Measurements from ENCODE around the gene IGSF22.
A peak's percentile ranks its signal among the peaks of the same experiment; 100 is the strongest.

The IGSF22 gene

GRCh38 chr11:18743900-18744514 lies 18.0 kb upstream of the IGSF22 start:
- no peak for DNase-seq (ENCODE audit: low read depth in 3 of 3)

- DNase-seq (ENCODE audit: low read depth in 3 of 3): no peak
These were observed 17.4 kb upstream of the IGSF22 start for GRCh38 chr11:18743365-18743764.

GRCh38 chr11:18741783-18742182 lies 15.8 kb upstream of the IGSF22 start:
- DNase-seq (ENCODE audit: low read depth in 3 of 3): no peak

GRCh38 chr11:18739685-18740084 lies 13.7 kb upstream of the IGSF22 start:
- DNase-seq (ENCODE audit: low read depth in 3 of 3): no peak

- DNase-seq (ENCODE audit: low read depth in 3 of 3): no peak
These were observed 11.7 kb upstream of the IGSF22 start for GRCh38 chr11:18737642-18738041.

GRCh38 chr11:18736590-18737148 lies 10.7 kb upstream of the IGSF22 start:
- DNase-seq (ENCODE audit: low read depth in 3 of 3): no peak

GRCh38 chr11:18733202-18733601 lies 7.2 kb upstream of the IGSF22 start:
- no peak for DNase-seq (ENCODE audit: low read depth in 3 of 3)

GRCh38 chr11:18731949-18732821 lies 6.2 kb upstream of the IGSF22 start:
- peak in 1 of 3 donors; percentile 47 for DNase-seq (ENCODE audit: low read depth in 3 of 3)

- no peak for DNase-seq (ENCODE audit: low read depth in 3 of 3)
These were observed 5.5 kb upstream of the IGSF22 start for GRCh38 chr11:18731441-18731840.

GRCh38 chr11:18730020-18730419 lies 4.0 kb upstream of the IGSF22 start:
- DNase-seq (ENCODE audit: low read depth in 3 of 3): no peak

- DNase-seq (ENCODE audit: low read depth in 3 of 3): no peak
These were observed 3.4 kb upstream of the IGSF22 start for GRCh38 chr11:18729426-18729825.

- no peak for DNase-seq (ENCODE audit: low read depth in 3 of 3)
These were observed 2.7 kb upstream of the IGSF22 start for GRCh38 chr11:18728658-18729057.

- DNase-seq (ENCODE audit: low read depth in 3 of 3): peak in 1 of 3 donors; percentile 52
These were observed 1.7 kb upstream of the IGSF22 start for GRCh38 chr11:18727479-18728236.

- DNase-seq (ENCODE audit: low read depth in 3 of 3): no peak
These were observed 2.0 kb downstream of the IGSF22 start for GRCh38 chr11:18723991-18724390.

GRCh38 chr11:18722293-18722637 lies 3.7 kb downstream of the IGSF22 start:
- DNase-seq (ENCODE audit: low read depth in 3 of 3): no peak

GRCh38 chr11:18721561-18722292 lies 4.3 kb downstream of the IGSF22 start:
- DNase-seq (ENCODE audit: low read depth in 3 of 3): peak in 1 of 3 donors; percentile 55

- DNase-seq (ENCODE audit: low read depth in 3 of 3): peak; percentile 52 to 83 (median 58)
These were observed 5.0 kb downstream of the IGSF22 start for GRCh38 chr11:18720808-18721560.

GRCh38 chr11:18720091-18720807 lies 5.7 kb downstream of the IGSF22 start:
- DNase-seq (ENCODE audit: low read depth in 3 of 3): no peak

GRCh38 chr11:18715476-18715875 lies 10.5 kb downstream of the IGSF22 start:
- no peak for DNase-seq (ENCODE audit: low read depth in 3 of 3)

GRCh38 chr11:18714443-18714780 lies 11.6 kb downstream of the IGSF22 start:
- no peak for DNase-seq (ENCODE audit: low read depth in 3 of 3)
